ENCODE results near the gene EOMES. TPM values are rescaled to one million over a fixed set of nuclear protein-coding genes. Genes with fewer than 3 reads are reported as not detected.

The EOMES gene
- total and polyA plus RNA-seq, 2 of the 8 experiments (the other 6 are each of a cell fraction or from before 2014, with no cell fraction given), result 0.09 to 0.47 TPM

DNA sequence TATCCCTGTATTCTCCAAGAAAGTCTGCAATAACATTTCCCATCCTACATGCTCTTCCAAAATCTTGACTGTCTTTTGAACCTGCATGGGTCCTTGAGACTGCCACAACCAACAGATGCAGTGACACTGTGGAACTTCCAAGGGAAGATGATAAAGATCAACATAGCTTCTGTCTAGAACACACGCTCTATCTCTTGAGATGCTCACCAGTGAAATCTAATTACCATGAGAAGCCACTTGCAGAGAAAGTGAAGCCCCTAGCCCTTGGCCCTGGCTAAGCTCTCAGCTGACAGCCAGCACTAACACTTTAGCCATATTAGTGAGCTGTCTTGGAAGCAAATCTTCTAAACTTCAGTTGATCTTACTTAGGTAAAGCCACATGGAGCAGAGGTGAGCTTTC lies 36.6 kb downstream of the EOMES start (continued):
- no peak for TF ChIP-seq HDAC6 (IDR thresholded peaks at IDR 0.05; ENCODE audit: low read depth, low read length)
- TF ChIP-seq CHD2 (IDR thresholded peaks at IDR 0.05; ENCODE audit: low read length), result no peak
- TF ChIP-seq SRF (IDR thresholded peaks at IDR 0.05; ENCODE audit: low read depth, low read length), result no peak
- TF ChIP-seq BACH1 (IDR thresholded peaks at IDR 0.05; ENCODE audit: low read length), result no peak
- no peak for TF ChIP-seq KDM4A (IDR thresholded peaks at IDR 0.05; ENCODE audit: low read depth, low read length, severe bottlenecking)

Measured in H1 (cell line).